Keratinocyte (primary cell): ENCODE data around the gene GPLD1. TPM values are rescaled to one million over a fixed set of nuclear protein-coding genes. Genes with fewer than 3 reads are reported as not detected.

Experiments used
- DNase-seq: peaks from one replicate; pipeline ENCODE4 v3.0.0-alpha.2; 2011; ENCODE audit warnings: low read depth, missing footprints, low spot score
- FAIRE-seq: peaks from 2 replicates; lab custom pipeline; 2011; peaks lifted over from hg19 to GRCh38; lab: Jason Lieb, UNC
- H2AFZ ChIP-seq: 2 replicates; pipeline ENCODE4 v1.6.0; 2012; ENCODE audit warnings: low read length, control low read depth, inconsistent platforms; ENCODE audit not compliant: control insufficient read depth
- H3K27ac ChIP-seq: 2 replicates; pipeline ENCODE4 v1.5.1; 2011; ENCODE audit warnings: low read length; ENCODE audit not compliant: control insufficient read depth, insufficient read depth
- H3K27me3 ChIP-seq: 3 replicates; pipeline ENCODE4 v1.6.0; 2011; ENCODE audit warnings: low read length; ENCODE audit not compliant: control insufficient read depth, insufficient read depth; ENCODE audit errors: extremely low read depth
- H3K36me3 ChIP-seq, 2 experiments: 2 replicates in 1 of 2; 3 replicates in 1 of 2; pipeline ENCODE4 v1.5.1; 2011; ENCODE audit warnings: low read length in 2 of 2, mild to moderate bottlenecking in 1 of 2; ENCODE audit not compliant: control insufficient read depth in 2 of 2, insufficient read depth in 2 of 2; ENCODE audit errors: extremely low read depth in 1 of 2
- H3K4me1 ChIP-seq: 3 replicates; pipeline ENCODE4 v1.5.1; 2011; ENCODE audit warnings: low read length; ENCODE audit not compliant: control insufficient read depth, insufficient read depth; ENCODE audit errors: extremely low read depth
- H3K4me2 ChIP-seq: 3 replicates; pipeline ENCODE4 v1.6.0; 2011; ENCODE audit warnings: low read depth, low read length; ENCODE audit not compliant: control insufficient read depth, insufficient read depth; ENCODE audit errors: extremely low read depth
- H3K4me3 ChIP-seq, 3 experiments: fragments of 200-600 bp in 1 of 3; sonication (generic) in 1 of 3; 2 replicates in 2 of 3; 3 replicates in 1 of 3; pipeline ENCODE4 v1.5.1; 2011 to 2016; ENCODE audit warnings: low read length in 3 of 3, mild to moderate bottlenecking in 3 of 3, control low read depth in 2 of 3, inconsistent platforms in 1 of 3, low read depth in 1 of 3, mixed read lengths in 1 of 3, mixed run types in 1 of 3, moderate library complexity in 1 of 3; ENCODE audit not compliant: control insufficient read depth in 2 of 3, insufficient read depth in 2 of 3; ENCODE audit errors: extremely low read depth in 1 of 3
- H3K79me2 ChIP-seq: 2 replicates; pipeline ENCODE4 v1.6.0; 2012; ENCODE audit warnings: low read length; ENCODE audit not compliant: control insufficient read depth, insufficient read depth
- H3K9ac ChIP-seq: 3 replicates; pipeline ENCODE4 v1.6.0; 2011; ENCODE audit warnings: low read length; ENCODE audit not compliant: control insufficient read depth, insufficient read depth; ENCODE audit errors: extremely low read depth
- H3K9me1 ChIP-seq: 3 replicates; pipeline ENCODE4 v1.6.0; 2011; ENCODE audit warnings: low read length; ENCODE audit not compliant: control insufficient read depth, insufficient read depth; ENCODE audit errors: extremely low read depth
- H3K9me3 ChIP-seq: 2 replicates; pipeline ENCODE4 v1.5.1; 2012; ENCODE audit warnings: low read depth, low read length; ENCODE audit not compliant: control insufficient read depth
- H4K20me1 ChIP-seq: 3 replicates; pipeline ENCODE4 v1.6.0; 2011; ENCODE audit warnings: low read length; ENCODE audit not compliant: control insufficient read depth, insufficient read depth; ENCODE audit errors: extremely low read depth
- CTCF ChIP-seq, 3 experiments: IDR thresholded peaks in 1 of 3; conservative IDR thresholded peaks in 1 of 3; optimal IDR thresholded peaks in 1 of 3; 2 replicates in 2 of 3; 3 replicates in 1 of 3; pipeline versions ENCODE3 to v1.5.1; 2011; ENCODE audit warnings: low read length in 3 of 3, mild to moderate bottlenecking in 3 of 3, moderate library complexity in 2 of 3, control low read depth in 1 of 3, inconsistent platforms in 1 of 3; ENCODE audit not compliant: insufficient read depth in 2 of 3; ENCODE audit errors: extremely low read depth in 1 of 3
- EZH2 ChIP-seq: IDR thresholded peaks from one replicate; pipeline ENCODE4 v1.6.1; 2012; ENCODE audit warnings: inconsistent platforms, mild to moderate bottlenecking, low read length, moderate library complexity
- dilution Hi-C: fragments of 300-500 bp; cut with MboI; formaldehyde crosslinking; loops from one replicate; pipeline ENCODE4 v1.7.0; 2020; ENCODE audit warnings: low sequenced_read_pairs; ENCODE audit not compliant: extremely low pct_ligation_motif_present
- polyA plus RNA-seq, 5 experiments: library from polyadenylated mRNA; depleted of rRNA in 3 of 5; stranded (reverse) in 3 of 5; stranded (forward) in 1 of 5; unstranded in 1 of 5; fragments of >200 nt; gene quantifications; 1 replicate in 1 of 5; 2 replicates in 3 of 5; 3 replicates in 1 of 5; pipeline versions ENCODE4 v1.2.1 to v1.2.3, GENCODE V29; 2011 to 2012; ENCODE audit warnings: missing spikeins in 2 of 5, low read depth in 1 of 5, low replicate concordance in 1 of 5

Gene GPLD1
- polyA plus RNA-seq, 1 donor (not counting 4 experiments of a cell fraction or from before 2014, with no cell fraction given), result 0.07 TPM

DNA sequence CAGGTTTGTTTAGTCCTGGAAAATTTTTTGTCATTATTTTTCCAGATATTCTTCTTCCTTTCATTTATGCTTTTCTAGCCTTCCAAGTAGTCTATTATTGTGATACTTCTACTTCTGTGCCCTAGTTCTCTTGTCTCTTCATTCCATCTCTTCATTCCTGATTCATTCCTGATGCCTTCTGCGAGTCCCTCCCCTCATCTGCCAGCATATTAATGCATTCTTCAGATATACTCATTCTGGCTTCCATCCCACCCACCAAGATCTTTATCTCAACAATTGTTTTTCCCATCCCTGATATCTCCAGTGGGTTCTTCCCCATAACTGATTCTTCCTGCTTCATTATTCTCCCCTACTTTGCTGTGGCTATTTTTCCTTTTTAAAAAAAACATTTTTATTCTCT, 40.6 kb upstream of the GPLD1 start:
- H4K20me1 ChIP-seq, result no peaks in the 10 kb centered on the region
- FAIRE-seq, result no peak
- no peak for DNase-seq
- H2AFZ ChIP-seq, result no peak overlapping the region
- H3K9ac ChIP-seq, result no peak overlapping the region
- H3K9me3 ChIP-seq, result no peaks in the 10 kb centered on the region
- no peak overlapping the region for H3K4me2 ChIP-seq
- H3K4me3 ChIP-seq, result no peak overlapping the region
- no peaks in the 10 kb centered on the region for H3K9me1 ChIP-seq
- dilution Hi-C loops, result no loop called here
- no peaks in the 10 kb centered on the region for H3K36me3 ChIP-seq
- H3K27ac ChIP-seq, result no peak overlapping the region
- TF ChIP-seq EZH2 (no peak), CTCF (optimal IDR thresholded peaks at IDR 0.05 in 1 of 3, IDR thresholded peaks at IDR 0.05 in 1 of 3, conservative IDR thresholded peaks at IDR 0.05 in 1 of 3; ENCODE audit: extremely low read depth in 1 of 3, insufficient read depth in 2 of 3, low read length in 3 of 3) (no peak)
- H3K27me3 ChIP-seq, result no peaks in the 10 kb centered on the region
- no peaks in the 10 kb centered on the region for H3K4me1 ChIP-seq
- H3K79me2 ChIP-seq, result no peaks in the 10 kb centered on the region

DNA sequence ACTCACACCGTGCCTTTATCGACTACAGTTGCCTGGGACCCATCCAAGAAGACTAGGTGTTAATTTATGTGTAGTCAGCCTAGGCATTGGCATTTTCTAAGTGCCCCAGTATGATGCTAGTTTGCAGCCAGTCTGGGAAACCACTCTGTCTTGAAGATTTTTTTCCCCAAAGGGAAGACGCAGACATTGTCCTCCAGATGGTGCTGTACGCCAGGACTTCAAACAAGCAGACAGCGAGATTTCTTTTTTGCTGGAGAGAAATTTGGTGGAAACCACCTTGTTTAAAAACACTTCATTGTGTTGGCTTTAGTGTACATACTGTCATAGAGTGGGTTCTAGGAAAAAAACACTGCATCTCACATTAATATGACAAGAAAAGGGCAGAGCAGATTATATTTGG, 35.4 kb upstream of the GPLD1 start:
- Histone ChIP-seq H3K27me3 (no peaks in the 10 kb centered on the region), H3K4me2 (no peak overlapping the region), H2AFZ (no peak overlapping the region), H3K79me2 (no peaks in the 10 kb centered on the region), H4K20me1 (no peaks in the 10 kb centered on the region), H3K4me3 (no peak overlapping the region), H3K9me1 (no peaks in the 10 kb centered on the region), H3K4me1 (no peaks in the 10 kb centered on the region), H3K9ac (no peak overlapping the region), H3K36me3 (no peaks in the 10 kb centered on the region), H3K9me3 (no peaks in the 10 kb centered on the region), H3K27ac (no peak overlapping the region)
- TF ChIP-seq EZH2 (no peak), CTCF (optimal IDR thresholded peaks at IDR 0.05 in 1 of 3, IDR thresholded peaks at IDR 0.05 in 1 of 3, conservative IDR thresholded peaks at IDR 0.05 in 1 of 3; ENCODE audit: extremely low read depth in 1 of 3, insufficient read depth in 2 of 3, low read length in 3 of 3) (peak; percentile 45 to 68 (median 67))
- dilution Hi-C loops, result no loop called here
- FAIRE-seq, result no peak
- no peak for DNase-seq
